GM10266 (cell line): ENCODE data around the gene NELL2.

Experiments used
- DNase-seq: peaks from one replicate; pipeline ENCODE4 v3.0.0; 2012; ENCODE audit errors: extremely low spot score
- CTCF ChIP-seq: IDR thresholded peaks from 2 replicates; pipeline ENCODE4 v1.5.1; 2012; ENCODE audit warnings: mild to moderate bottlenecking, low read depth; ENCODE audit not compliant: control insufficient read depth, insufficient read depth; ENCODE audit errors: missing control alignments

NELL2 gene

DNA sequence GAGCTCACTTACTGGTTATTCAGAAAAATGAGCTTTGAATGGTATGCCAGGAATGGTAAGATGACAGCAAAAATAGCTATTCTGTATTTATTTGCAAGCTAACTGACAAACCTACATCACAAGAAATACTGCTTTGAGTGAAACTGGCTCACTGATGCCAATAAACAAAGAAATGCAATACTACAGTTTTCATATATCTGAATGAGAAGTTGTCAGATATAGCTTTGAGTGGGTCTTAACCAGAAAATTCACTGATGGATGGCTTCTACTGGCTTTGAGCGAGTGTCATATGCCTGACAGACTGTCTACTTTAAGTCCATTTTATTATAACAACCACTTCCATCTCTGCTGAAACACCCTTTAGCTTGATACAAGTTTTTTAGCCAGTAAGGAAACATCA, 330.1 kb downstream of the NELL2 start:
- no peak for TF ChIP-seq CTCF
- DNase-seq = no peak

- no peak for TF ChIP-seq CTCF
- DNase-seq = no peak
Measured at GRCh38 chr12:44544018-44544417, 332.1 kb downstream of the NELL2 start.

DNA sequence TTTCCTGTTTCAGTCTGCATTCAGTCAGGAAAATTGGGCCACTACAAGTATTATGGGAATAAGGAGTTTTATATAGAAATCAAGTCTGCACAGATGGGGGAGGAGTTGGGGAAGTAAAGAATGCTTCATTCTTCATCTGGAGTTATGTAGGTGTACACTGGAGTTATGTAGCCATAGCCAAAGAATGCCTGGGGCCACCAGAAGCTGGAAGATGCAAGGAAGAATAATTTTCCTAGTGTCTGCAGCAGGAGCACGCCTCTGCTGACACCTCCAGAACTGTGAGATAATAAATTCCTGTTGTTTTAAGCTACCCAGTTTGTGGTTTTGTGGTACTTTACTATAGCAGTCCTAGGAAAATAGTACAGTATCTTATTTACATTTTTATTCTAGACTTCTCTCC, 333.4 kb downstream of the NELL2 start:
- no peak for TF ChIP-seq CTCF
- DNase-seq = no peak

DNA sequence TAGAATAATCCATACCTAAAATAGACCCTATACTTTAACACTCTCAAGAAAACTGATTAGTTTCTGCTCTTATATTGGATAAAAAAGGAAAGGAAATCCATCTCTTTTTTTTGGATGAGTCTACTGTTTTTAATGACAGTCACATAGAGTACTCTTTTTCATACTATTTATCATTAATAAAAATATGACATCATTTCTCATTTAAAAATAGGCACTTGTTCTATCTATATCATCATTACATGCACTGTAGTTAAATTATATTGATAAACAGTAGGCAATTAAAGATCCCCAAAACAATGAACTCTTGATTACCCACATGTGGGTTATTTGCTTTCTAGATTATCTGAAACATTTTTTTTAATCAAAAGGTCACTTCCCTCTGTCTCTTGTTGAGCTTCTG, 338.8 kb downstream of the NELL2 start:
- DNase-seq = no peak
- no peak for TF ChIP-seq CTCF

- TF ChIP-seq CTCF = no peak
- DNase-seq = no peak
Measured at GRCh38 chr12:44532940-44533339, 343.2 kb downstream of the NELL2 start.

DNA sequence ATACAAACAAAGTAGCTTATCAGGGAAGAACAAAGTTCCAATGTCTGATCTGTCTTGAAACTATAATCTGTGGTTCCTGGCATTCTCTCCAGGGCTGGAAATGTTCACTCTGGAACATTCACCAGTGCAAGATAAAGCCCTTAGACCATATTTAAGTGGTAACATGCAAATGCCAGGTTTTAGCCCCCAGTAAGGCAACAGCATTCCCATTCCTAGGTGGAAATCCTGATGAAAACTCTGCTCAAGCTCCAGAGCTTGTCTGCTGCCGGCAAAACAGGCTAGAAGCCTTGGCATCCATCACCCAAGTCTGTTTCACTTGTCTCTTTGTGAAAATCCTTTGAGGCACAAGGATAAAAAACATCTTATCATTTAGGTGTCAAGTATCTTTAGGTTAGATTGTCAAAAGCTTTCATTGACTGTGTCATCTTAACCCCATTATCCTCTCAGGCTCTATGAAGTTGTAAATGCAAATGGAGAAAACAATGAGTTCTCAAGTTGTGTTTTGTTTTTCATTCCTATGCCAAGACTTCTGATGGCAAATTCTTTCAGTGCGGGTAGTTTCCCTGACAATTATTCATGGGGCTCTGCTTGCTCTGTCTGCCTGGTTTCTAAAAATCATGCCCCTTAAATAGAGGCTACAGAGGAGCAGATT, 344.7 kb downstream of the NELL2 start:
- no peak for TF ChIP-seq CTCF
- no peak for DNase-seq

GRCh38 chr12:44526655-44527182, 349.4 kb downstream of the NELL2 start:
- no peak for TF ChIP-seq CTCF
- DNase-seq = no peak
